HG03103 (cell line): ENCODE results near the gene ESRRG.

ENCODE experiments used
- ATAC-seq: cut with Tn5 transposase; IDR thresholded peaks from one replicate; pipeline ENCODE4 v1.9.1; 2021; ENCODE audit warnings: low read depth; ENCODE audit not compliant: unreplicated experiment

ESRRG gene

GRCh38 chr1:216723274-216723780, at the start of gene ESRRG:
ESRRG (minus strand) TSS chr1:216723429; CDS start chr1:216723299, 130 bp downstream.
- peak; percentile 45 for ATAC-seq

- ATAC-seq: no peak
These were observed 48.7 kb upstream of the ESRRG start for GRCh38 chr1:216771922-216772321.

- no peak for ATAC-seq
These were observed 43.6 kb upstream of the ESRRG start for GRCh38 chr1:216766633-216767327.

- ATAC-seq: no peak
These were observed 42.4 kb upstream of the ESRRG start for GRCh38 chr1:216765346-216766300.

GRCh38 chr1:216758161-216758560, 34.9 kb upstream of the ESRRG start:
- ATAC-seq: no peak

- no peak for ATAC-seq
These were observed 33.9 kb upstream of the ESRRG start for GRCh38 chr1:216757110-216757509.

GRCh38 chr1:216750961-216751360, 27.7 kb upstream of the ESRRG start:
- no peak for ATAC-seq

- ATAC-seq: peak; percentile 75
These were observed 26.9 kb upstream of the ESRRG start for GRCh38 chr1:216750031-216750627.

GRCh38 chr1:216749232-216749631, 26.0 kb upstream of the ESRRG start:
- no peak for ATAC-seq

GRCh38 chr1:216742625-216743024, 19.4 kb upstream of the ESRRG start:
- no peak for ATAC-seq

- ATAC-seq: no peak
These were observed 17.1 kb upstream of the ESRRG start for GRCh38 chr1:216740331-216740730.

- ATAC-seq: no peak
These were observed 16.6 kb upstream of the ESRRG start for GRCh38 chr1:216739793-216740192.

GRCh38 chr1:216732121-216732520, 8.9 kb upstream of the ESRRG start:
- no peak for ATAC-seq

GRCh38 chr1:216731562-216731961, 8.3 kb upstream of the ESRRG start:
- no peak for ATAC-seq

GRCh38 chr1:216726435-216726834, 3.2 kb upstream of the ESRRG start:
- ATAC-seq: no peak

- ATAC-seq: no peak
These were observed 408 bp downstream of the ESRRG start for GRCh38 chr1:216722821-216723220.

- no peak for ATAC-seq
These were observed 1.4 kb downstream of the ESRRG start for GRCh38 chr1:216721863-216722262.

- no peak for ATAC-seq
These were observed 2.2 kb downstream of the ESRRG start for GRCh38 chr1:216721062-216721461.

GRCh38 chr1:216711712-216712111, 11.5 kb downstream of the ESRRG start:
- ATAC-seq: no peak

- ATAC-seq: no peak
These were observed 12.5 kb downstream of the ESRRG start for GRCh38 chr1:216710598-216711333.
